GM20431 (cell line): ENCODE results near the gene IRF8.

ENCODE experiments used
- in situ Hi-C: fragments of 300-500 bp; cut with MseI, MboI; formaldehyde crosslinking; loops from one replicate; pipeline ENCODE4 v1.15.0; 2020; ENCODE audit warnings: low sequenced_read_pairs; ENCODE audit not compliant: unreplicated experiment

IRF8 gene

GRCh38 chr16:85910854-85911247 lies 11.9 kb downstream of the IRF8 start:
- in situ Hi-C loops = no loop called here

- in situ Hi-C loops = no loop called here
Measured at GRCh38 chr16:85911251-85911930, 12.4 kb downstream of the IRF8 start.

GRCh38 chr16:85912211-85912974 lies 13.4 kb downstream of the IRF8 start:
- in situ Hi-C loops = no loop called here

- in situ Hi-C loops = no loop called here
Measured at GRCh38 chr16:85913141-85913601, 14.2 kb downstream of the IRF8 start.

- in situ Hi-C loops = no loop called here
Measured at GRCh38 chr16:85913688-85914422, 14.9 kb downstream of the IRF8 start.

GRCh38 chr16:85914423-85914794 lies 15.4 kb downstream of the IRF8 start:
- in situ Hi-C loops = no loop called here

GRCh38 chr16:85915125-85915845 lies 16.3 kb downstream of the IRF8 start:
- in situ Hi-C loops = no loop called here

- in situ Hi-C loops = no loop called here
Measured at GRCh38 chr16:85916141-85916890, 17.4 kb downstream of the IRF8 start.

- in situ Hi-C loops = no loop called here
Measured at GRCh38 chr16:85917012-85917411, 18.1 kb downstream of the IRF8 start.

GRCh38 chr16:85917959-85918358 lies 19.0 kb downstream of the IRF8 start:
- in situ Hi-C loops = no loop called here

- in situ Hi-C loops = no loop called here
Measured at GRCh38 chr16:85918436-85918835, 19.5 kb downstream of the IRF8 start.

GRCh38 chr16:85919271-85920267 lies 20.6 kb downstream of the IRF8 start:
- in situ Hi-C loops = no loop called here

- in situ Hi-C loops = no loop called here
Measured at GRCh38 chr16:85921026-85921425, 22.1 kb downstream of the IRF8 start.

- in situ Hi-C loops = no loop called here
Measured at GRCh38 chr16:85923153-85924021, 24.4 kb downstream of the IRF8 start.

GRCh38 chr16:85924675-85925074 lies 25.7 kb downstream of the IRF8 start:
- in situ Hi-C loops = no loop called here

- in situ Hi-C loops = no loop called here
Measured at GRCh38 chr16:85926370-85926769, 27.4 kb downstream of the IRF8 start.

- in situ Hi-C loops = no loop called here
Measured at GRCh38 chr16:85927371-85927770, 28.4 kb downstream of the IRF8 start.

- in situ Hi-C loops = no loop called here
Measured at GRCh38 chr16:85927959-85928358, 29.0 kb downstream of the IRF8 start.
